Activated T-helper 1 cell treated with anti-CD3 and anti-CD28 coated beads, Interleukin-12 subunit alpha, Interleukin-12 subunit beta, Interleukin-2, Interleukin-4 antibody, amounts not matched to agents 30 ng/mL and 10 ng/mL and 1 ng/mL, durations not matched to agents 14 hours and 24 hours and 36 hours (primary cell): Measurements from ENCODE around the gene RPL39L. TPM values are rescaled to one million over a fixed set of nuclear protein-coding genes. Genes with fewer than 3 reads are reported as not detected.
A peak's percentile ranks its signal among the peaks of the same experiment; 100 is the strongest.

Experiments used
- DNase-seq: peaks from one replicate; pipeline ENCODE4 v3.0.0; 2021; ENCODE audit warnings: low spot score
- H3K27ac Mint-ChIP-seq: one replicate; pipeline ENCODE4 v1.8.0; 2021; ENCODE audit warnings: mild to moderate bottlenecking, mixed read lengths
- H3K27me3 Mint-ChIP-seq: one replicate; pipeline ENCODE4 v1.8.0; 2022; ENCODE audit warnings: mild to moderate bottlenecking, moderate library complexity, mixed read lengths; ENCODE audit not compliant: insufficient read depth
- H3K36me3 Mint-ChIP-seq: one replicate; pipeline ENCODE4 v1.8.0; 2021; ENCODE audit warnings: low read depth, mixed read lengths
- H3K4me1 Mint-ChIP-seq: one replicate; pipeline ENCODE4 v1.8.0; 2021; ENCODE audit warnings: low read depth, mixed read lengths
- H3K4me3 Mint-ChIP-seq: one replicate; pipeline ENCODE4 v1.8.0; 2021; ENCODE audit warnings: mild to moderate bottlenecking, moderate library complexity, mixed read lengths
- H3K9me3 Mint-ChIP-seq: one replicate; pipeline ENCODE4 v1.8.0; 2021; ENCODE audit warnings: mixed read lengths
- intact Hi-C: fragments of 100-400 bp; cut with micrococcal nuclease; formaldehyde crosslinking; loops from one replicate; pipeline ENCODE4 v1.15.1; 2024
- total RNA-seq: library from RNA; stranded (reverse); gene quantifications from 2 replicates; pipeline ENCODE4 v1.2.3, GENCODE V29; 2022

RPL39L gene
- total RNA-seq, 1 donor from 2014 or later, result 8.3 TPM

- H3K9me3 Mint-ChIP-seq, result peaks cover 9% of the 10 kb centered on the region
- peaks cover 13% of the 10 kb centered on the region for H3K4me1 Mint-ChIP-seq
- peaks cover 14% of the 10 kb centered on the region for H3K36me3 Mint-ChIP-seq
- H3K27ac Mint-ChIP-seq, result no peak overlapping the region
- DNase-seq, result no peak
- H3K27me3 Mint-ChIP-seq, result no peaks in the 10 kb centered on the region
- H3K4me3 Mint-ChIP-seq, result no peak overlapping the region
- intact Hi-C loops, result no loop called here
Measured at GRCh38 chr3:187082758-187083375, 56.4 kb downstream of the RPL39L start.

DNA sequence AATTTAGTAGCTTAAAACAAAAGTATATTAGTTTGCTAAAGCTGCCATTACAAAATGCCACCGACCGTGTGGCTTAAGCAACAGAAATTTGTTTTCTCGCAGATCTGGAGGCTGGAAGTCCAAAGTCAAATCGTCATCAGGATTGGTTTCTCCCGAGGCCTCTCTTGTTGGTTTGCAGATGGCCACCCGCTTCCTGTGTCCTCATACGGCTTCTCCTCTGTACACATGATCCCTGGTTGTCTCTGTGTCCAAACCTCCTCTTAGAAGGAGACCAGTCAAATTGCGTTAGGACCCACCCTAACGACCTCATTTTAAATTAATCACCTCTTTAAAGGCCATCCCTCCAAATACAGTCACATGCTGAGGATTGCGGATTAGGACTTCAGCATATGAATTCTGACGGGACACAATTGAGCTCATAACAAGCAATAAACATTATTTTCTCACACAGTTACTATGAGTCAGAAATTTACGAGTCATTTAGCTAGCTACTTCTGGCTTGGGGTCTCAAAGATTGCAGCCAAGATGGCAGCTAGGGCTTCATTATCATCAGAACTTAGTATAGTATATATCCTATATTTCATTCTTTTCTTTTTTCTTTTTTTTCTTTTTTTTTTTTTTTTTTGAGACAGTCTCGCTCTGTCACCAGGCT is 58.4 kb downstream of the RPL39L start:
- intact Hi-C loops, result no loop called here
- H3K27ac Mint-ChIP-seq, result no peak overlapping the region

DNA sequence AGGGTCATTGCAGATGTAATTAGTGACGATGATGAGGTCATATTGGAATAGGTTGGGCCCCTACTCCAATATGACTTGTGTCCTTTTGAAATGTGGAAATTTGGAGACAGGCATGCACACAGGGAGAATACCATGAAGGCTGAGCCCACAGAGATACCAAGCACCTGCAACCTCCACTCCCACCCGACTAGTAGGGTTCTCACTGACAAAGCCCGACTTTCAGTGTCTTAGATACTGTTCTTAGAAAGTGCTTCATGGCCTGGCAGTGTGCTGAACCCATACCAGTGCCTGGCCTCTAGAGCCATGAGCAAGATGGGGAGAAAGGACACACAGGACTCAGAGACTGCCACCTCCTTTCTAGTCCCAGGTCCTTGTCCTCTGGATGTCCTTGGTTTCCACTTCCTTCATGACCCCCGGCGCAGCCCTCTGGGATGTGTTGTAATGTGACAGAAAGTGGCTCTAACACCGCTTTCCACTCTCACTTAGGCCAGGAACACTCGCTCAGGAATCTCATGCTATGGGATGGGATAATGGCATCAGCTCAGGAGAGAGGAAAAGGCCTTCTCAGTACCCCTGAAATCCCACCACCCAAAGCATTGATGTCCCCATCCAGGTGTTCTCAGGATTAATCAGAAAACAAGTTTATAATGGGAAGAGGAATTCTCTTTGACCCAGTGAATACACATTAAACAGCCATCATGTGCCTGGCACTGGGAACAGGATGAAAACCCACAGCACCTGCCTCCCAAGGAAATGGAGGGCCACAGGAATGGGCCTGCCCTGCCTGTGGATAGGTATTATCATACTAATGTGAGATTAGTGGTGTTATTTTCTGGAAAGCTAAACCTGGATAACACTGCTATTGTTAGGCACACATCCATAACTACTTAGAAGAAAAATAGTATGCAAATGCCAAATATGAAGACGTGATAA is 59.9 kb downstream of the RPL39L start:
- no peaks in the 10 kb centered on the region for H3K27me3 Mint-ChIP-seq
- intact Hi-C loops, result no loop called here
- no peak overlapping the region for H3K27ac Mint-ChIP-seq
- no peaks in the 10 kb centered on the region for H3K9me3 Mint-ChIP-seq
- peaks cover 36% of the 10 kb centered on the region for H3K36me3 Mint-ChIP-seq
- no peak for DNase-seq
- H3K4me1 Mint-ChIP-seq, result peaks cover 7% of the 10 kb centered on the region
- H3K4me3 Mint-ChIP-seq, result no peak overlapping the region

More for the DNA sequence above, 58.4 kb downstream of the RPL39L start:
- Mint-ChIP-seq H3K9me3 (no peaks in the 10 kb centered on the region), H3K27me3 (no peaks in the 10 kb centered on the region), H3K4me1 (peaks cover 13% of the 10 kb centered on the region), H3K4me3 (no peak overlapping the region), H3K36me3 (peaks cover 25% of the 10 kb centered on the region)
- no peak for DNase-seq

- intact Hi-C loops, result no loop called here
- Mint-ChIP-seq H3K4me1 (no peaks in the 10 kb centered on the region), H3K27ac (peak overlapping the region; percentile 21), H3K36me3 (peaks cover 47% of the 10 kb centered on the region), H3K4me3 (no peak overlapping the region), H3K9me3 (no peaks in the 10 kb centered on the region), H3K27me3 (no peaks in the 10 kb centered on the region)
- DNase-seq, result no peak
Measured at GRCh38 chr3:187077537-187077936, 61.8 kb downstream of the RPL39L start.

DNA sequence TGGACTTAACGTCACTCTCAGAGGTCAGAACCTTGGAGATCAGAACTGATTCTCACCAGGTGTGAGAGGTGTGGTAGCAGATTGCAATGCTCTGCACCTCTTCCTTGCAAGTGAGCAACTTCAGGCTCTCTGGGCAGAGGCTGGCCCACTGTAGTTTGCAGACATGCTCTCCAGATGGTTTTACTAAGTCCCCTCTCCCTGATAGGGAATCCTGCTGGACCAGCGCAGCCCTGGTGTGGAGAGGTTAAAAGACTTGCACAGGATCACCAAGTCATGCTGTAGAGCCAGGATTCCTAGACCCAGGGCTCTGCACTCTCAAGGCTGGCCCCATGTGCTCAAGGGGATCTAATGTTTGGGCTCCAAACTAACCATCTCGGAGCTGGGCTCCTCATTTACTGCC is 62.2 kb downstream of the RPL39L start:
- Mint-ChIP-seq H3K36me3 (peaks cover 47% of the 10 kb centered on the region), H3K27ac (no peak overlapping the region), H3K27me3 (no peaks in the 10 kb centered on the region), H3K9me3 (no peaks in the 10 kb centered on the region), H3K4me1 (no peaks in the 10 kb centered on the region), H3K4me3 (no peak overlapping the region)
- DNase-seq, result no peak
- intact Hi-C loops, result no loop called here

GRCh38 chr3:187076297-187076696 is 63.0 kb downstream of the RPL39L start:
- Mint-ChIP-seq H3K36me3 (peaks cover 48% of the 10 kb centered on the region), H3K27ac (no peak overlapping the region), H3K27me3 (no peaks in the 10 kb centered on the region), H3K4me1 (no peaks in the 10 kb centered on the region), H3K4me3 (no peak overlapping the region), H3K9me3 (no peaks in the 10 kb centered on the region)
- no peak for DNase-seq
- intact Hi-C loops, result no loop called here

GRCh38 chr3:187074846-187075245 is 64.5 kb downstream of the RPL39L start:
- Mint-ChIP-seq H3K4me3 (no peak overlapping the region), H3K36me3 (peaks cover 59% of the 10 kb centered on the region), H3K27me3 (no peaks in the 10 kb centered on the region), H3K27ac (no peak overlapping the region), H3K9me3 (no peaks in the 10 kb centered on the region), H3K4me1 (peaks cover 8% of the 10 kb centered on the region)
- intact Hi-C loops, result no loop called here
- DNase-seq, result no peak

DNA sequence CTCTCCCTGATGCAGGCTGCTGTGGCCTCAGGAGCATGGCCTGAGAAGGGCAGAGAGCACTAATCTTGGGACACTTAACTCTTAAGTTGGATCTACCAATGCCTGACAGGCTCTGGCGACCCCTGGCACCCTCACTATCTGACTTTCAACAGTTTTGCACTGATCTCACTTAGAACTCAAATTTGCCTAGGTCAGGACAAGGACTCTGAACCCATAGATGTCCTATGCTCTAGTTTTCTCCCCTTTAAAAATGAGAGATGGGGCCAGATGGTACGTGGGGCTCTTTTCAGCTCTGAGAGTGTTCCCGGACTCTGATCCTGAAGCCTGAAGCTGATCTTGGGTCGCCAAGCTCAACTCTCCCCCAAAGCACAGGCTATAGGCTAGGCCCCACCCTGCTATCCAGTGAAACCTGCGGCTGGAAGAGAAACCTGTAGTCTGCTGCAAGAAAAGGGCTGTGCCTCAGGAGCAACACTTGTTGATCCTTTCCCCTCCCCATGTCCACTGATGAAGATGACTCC is 65.7 kb downstream of the RPL39L start:
- Mint-ChIP-seq H3K27ac (peak overlapping the region; percentile 40), H3K4me3 (no peak overlapping the region), H3K9me3 (no peaks in the 10 kb centered on the region), H3K4me1 (peaks cover 8% of the 10 kb centered on the region), H3K27me3 (no peaks in the 10 kb centered on the region), H3K36me3 (peaks cover 64% of the 10 kb centered on the region)
- DNase-seq, result no peak
- intact Hi-C loops, result no loop called here

DNA sequence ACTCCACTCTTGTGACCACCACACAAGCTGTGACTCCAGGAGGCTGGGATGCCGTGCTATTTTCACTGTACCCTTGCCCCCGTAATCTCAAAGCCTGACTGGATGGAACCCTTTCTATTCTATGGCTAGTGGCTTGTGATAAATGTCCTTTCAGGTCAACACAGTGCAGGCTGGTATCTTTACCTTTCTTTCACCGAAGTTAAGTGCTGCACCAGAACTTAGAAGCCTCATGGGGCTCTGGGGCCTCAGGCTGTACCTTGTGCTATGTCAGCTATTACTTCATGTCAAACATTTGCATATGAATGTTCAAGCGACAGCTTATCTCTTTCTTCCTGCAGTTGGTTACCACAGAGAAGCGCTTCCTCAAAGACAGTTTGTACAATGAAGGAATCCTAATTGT is 66.8 kb downstream of the RPL39L start:
- no peak for DNase-seq
- H3K27me3 Mint-ChIP-seq, result no peaks in the 10 kb centered on the region
- no peak overlapping the region for H3K4me3 Mint-ChIP-seq
- no peak overlapping the region for H3K27ac Mint-ChIP-seq
- intact Hi-C loops, result no loop called here
- H3K36me3 Mint-ChIP-seq, result peaks cover 58% of the 10 kb centered on the region
- no peaks in the 10 kb centered on the region for H3K9me3 Mint-ChIP-seq
- H3K4me1 Mint-ChIP-seq, result peaks cover 8% of the 10 kb centered on the region

- Mint-ChIP-seq H3K27ac (no peak overlapping the region), H3K4me1 (peaks cover 8% of the 10 kb centered on the region), H3K4me3 (no peak overlapping the region), H3K27me3 (no peaks in the 10 kb centered on the region), H3K36me3 (peaks cover 57% of the 10 kb centered on the region), H3K9me3 (no peaks in the 10 kb centered on the region)
- intact Hi-C loops, result no loop called here
- DNase-seq, result no peak
Measured at GRCh38 chr3:187072102-187072501, 67.2 kb downstream of the RPL39L start.
